NOMO-1 treated with DMSO at 0.1 percent for 48 hours (cell line): ENCODE data around the gene TYW1B.
"Not testable (repeated sequence)": the region's sequence is repeated elsewhere in the genome, so short reads cannot be mapped to it uniquely, and the experiment has no call there.

ENCODE experiments used
- DNase-seq: peaks from one replicate; lab custom pipeline; 2025; ENCODE audit not compliant: unreplicated experiment; lab: John Stamatoyannopoulos, UW

The TYW1B gene

GRCh38 chr7:72827839-72828591, at the start of gene TYW1B:
Gene TYW1B (minus strand): TSS chr7:72828200. CDS start chr7:72828075, 125 bp downstream.
- DNase-seq = peak; percentile 100

- DNase-seq = peak; percentile 21
Observed at GRCh38 chr7:72867591-72867990, 39.6 kb upstream of the TYW1B start.

DNA sequence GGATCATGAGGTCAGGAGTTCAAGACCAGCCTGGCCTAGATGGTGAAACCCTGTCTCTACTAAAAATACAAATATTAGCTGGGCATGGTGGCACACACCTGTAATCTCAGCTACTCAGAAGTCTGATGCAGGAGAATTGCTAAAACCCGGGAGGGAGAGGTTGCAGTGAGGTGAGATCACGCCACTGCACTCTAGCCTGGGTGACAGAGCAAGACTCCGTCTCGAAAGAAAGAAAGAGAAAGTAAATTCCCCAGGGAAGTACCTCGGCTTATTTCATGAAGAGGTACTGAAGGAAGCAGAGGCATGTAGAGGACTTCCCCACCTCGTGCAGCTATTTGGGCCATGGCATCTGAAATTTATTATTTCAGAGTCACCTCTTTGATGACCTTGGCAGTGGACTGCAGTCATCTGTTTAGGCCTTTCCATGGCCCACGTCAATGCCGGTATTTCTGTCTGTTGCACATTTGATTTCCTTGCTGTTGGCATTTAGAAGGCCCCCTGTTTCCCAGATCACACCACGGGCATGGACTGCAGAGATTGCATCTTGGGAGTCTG, 30.9 kb upstream of the TYW1B start:
- DNase-seq = not testable (repeated sequence)

DNA sequence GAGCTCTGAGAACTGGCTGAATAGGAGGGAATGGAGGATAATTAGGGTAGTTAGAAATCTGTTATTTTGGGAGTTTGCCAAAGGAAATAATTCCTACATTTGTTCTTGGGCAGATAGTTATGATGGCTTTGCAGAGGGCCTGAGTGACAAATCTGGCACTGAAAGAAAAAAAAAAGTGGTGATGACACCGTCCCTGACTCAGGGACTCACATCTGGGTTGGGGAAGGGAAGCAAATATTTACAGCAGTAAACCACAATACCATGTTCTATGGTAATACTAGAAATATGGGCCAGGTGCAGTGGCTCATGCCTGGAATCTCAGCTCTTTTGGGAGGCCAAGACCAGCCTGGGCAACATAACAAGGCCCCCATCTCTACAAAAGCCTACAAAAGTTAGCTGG, 29.9 kb upstream of the TYW1B start:
- DNase-seq = not testable (repeated sequence)

DNA sequence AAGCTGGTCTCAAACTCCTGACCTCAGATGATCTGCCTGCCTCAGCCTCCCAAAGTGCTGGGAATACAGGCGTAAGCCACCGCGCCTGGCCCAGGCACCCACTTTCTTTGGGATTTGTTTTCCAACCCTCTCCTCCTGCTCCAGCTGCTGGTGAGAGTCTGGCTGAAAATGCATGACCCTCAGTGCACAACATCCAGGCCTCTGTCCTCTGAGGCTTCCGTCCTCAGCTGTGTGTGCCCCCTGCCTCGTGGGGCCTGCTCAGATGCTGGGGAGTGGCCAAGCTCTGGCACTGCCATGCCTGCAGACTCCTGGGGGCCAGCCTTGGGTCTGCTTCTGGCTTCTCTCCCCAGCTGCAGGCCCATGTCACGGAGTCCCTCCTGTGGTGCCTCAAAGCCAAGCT, 27.3 kb upstream of the TYW1B start:
- not testable (repeated sequence) for DNase-seq

- not testable (repeated sequence) for DNase-seq
Observed at GRCh38 chr7:72852937-72853336, 24.9 kb upstream of the TYW1B start.

DNA sequence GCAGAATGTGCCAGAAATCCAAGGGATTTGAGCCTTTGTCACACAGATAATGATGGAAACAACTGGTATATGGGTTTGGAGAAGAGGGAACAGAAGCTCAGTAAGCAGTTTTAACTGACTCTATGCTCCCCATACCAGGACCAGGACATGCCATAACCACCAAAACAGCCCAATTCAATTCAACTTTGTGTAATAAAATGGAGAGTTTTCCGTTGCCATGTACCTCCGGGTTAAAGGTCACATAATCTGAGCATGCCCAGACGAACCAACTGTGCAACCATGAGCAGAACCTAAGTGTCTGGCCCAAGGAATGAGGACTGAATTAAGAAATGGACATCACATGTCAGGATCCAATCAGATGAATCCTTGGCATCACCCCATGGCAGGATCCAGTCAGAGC, 22.7 kb upstream of the TYW1B start:
- not testable (repeated sequence) for DNase-seq

DNA sequence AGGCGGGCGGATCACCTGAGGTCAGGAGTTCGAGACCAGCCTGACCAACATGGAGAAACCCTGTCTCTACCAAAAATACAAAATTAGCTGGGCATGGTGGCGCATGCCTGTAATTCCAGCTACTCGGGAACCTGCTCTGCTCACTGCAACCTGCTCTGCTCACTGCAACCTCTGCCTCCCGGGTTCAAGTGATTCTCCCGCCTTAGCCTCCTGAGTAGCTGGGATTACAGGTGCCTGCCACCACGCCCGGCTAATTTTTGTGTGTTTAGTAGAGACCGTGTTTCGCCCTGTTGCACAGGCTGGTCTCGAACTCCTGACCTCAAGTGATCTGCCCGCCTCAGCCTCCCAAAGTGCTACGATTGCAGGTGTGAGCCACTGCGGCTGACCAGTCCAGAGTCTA, 16.1 kb upstream of the TYW1B start:
- DNase-seq = not testable (repeated sequence)

DNA sequence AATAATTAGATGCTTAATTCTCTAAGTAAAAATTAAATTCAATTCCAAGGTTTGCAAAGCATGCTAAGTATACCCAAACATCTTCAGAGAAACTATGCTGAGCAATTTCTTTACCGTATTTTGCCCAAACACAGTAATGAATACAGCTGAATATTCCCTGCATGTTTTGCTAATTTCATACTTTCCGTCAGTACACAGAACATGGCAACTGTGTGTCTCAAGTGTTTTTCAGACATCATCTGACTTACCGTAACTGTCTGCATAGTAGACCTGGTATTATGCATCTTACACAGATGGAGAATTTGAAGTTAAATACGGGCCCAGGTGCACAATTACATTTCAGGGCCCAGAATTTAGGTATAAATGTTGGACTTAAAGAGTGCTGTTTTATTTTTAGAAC, 15.2 kb upstream of the TYW1B start:
- DNase-seq = not testable (repeated sequence)

- DNase-seq = not testable (repeated sequence)
Observed at GRCh38 chr7:72840966-72841511, 13.0 kb upstream of the TYW1B start.

DNA sequence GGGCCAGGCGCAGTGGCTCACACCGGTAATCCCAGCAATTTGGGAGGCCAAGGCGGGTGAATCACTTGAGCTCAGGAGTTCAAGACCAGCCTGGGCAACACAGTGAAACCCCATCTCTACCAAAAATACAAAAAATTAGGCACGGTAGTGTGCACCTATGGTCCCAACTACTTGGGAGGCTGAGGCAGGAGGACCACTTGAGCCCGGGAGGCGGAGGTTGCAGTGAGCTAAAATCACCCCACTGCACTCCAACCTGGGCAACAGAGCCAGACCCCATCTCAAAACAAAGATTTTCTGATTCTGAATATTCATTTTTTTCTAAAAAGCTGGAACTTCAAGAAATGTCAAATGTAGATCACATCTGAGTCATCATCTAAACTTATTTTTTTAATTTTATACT, 10.3 kb upstream of the TYW1B start:
- not testable (repeated sequence) for DNase-seq

- DNase-seq = not testable (repeated sequence)
Observed at GRCh38 chr7:72837291-72837690, 9.3 kb upstream of the TYW1B start.

- DNase-seq = not testable (repeated sequence)
Observed at GRCh38 chr7:72830567-72830966, 2.6 kb upstream of the TYW1B start.

GRCh38 chr7:72829687-72830354, 1.8 kb upstream of the TYW1B start:
- peak; percentile 87 for DNase-seq

DNA sequence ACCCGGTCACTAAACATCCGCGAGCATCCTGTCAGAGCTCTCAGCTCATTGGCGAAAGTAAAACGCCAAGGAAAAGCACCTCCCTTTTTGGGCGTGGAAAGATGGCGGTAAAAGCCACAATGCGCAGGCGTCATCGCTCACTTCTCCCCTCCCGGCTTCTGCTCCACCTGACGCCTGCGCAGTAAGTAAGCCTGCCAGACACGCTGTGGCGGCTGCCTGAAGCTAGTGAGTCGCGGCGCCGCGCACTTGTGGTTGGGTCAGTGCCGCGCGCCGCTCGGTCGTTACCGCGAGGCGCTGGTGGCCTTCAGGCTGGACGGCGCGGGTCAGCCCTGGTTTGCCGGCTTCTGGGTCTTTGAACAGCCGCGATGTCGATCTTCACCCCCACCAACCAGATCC, 1.3 kb upstream of the TYW1B start:
- peak; percentile 100 for DNase-seq

GRCh38 chr7:72823765-72824732, 4.0 kb downstream of the TYW1B start:
- peak; percentile 46 for DNase-seq

DNA sequence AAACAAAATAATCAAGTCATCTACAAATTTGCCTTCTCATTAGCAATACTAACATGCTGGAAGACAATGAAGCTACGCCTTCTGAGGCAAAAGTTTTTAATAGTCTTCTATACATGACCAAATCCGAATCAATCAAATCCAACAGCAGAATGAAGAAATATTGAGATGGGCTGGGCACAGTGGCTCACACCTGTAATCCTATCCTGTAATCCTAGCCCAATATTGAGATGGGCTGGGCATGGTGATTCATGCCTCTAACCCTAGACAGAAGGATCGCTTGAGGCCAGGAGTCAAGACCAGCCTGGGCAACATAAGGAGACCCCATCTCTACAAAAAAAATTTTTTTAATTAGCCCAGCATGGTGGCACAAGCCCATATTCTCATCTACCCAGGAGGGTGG, 5.5 kb downstream of the TYW1B start:
- DNase-seq = not testable (repeated sequence)

- peak; percentile 64 for DNase-seq
Observed at GRCh38 chr7:72818663-72819361, 9.2 kb downstream of the TYW1B start.

DNA sequence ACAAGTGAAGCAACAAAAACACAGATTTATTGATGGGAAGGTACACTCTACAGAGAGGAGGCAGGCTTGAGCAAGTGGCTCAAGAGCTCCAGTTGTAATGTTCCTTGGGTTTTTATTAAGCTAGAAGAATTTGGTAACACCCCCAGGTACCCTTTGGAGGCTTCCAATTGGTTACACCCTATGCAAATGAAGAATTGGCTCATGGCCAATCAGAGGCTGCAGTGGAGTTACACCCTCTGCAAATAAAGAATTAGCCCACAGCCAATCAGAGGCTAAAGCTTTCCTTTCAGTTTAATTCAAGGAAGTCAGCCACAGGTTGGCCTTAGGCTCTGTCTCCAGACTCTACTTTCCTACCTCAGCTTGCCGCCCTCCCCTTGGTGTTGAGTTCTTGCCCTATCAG, 10.3 kb downstream of the TYW1B start:
- not testable (repeated sequence) for DNase-seq
